Measurements from ENCODE around the gene SIL1. TPM values are rescaled to one million over a fixed set of nuclear protein-coding genes. Genes with fewer than 3 reads are reported as not detected.
"Not testable (repeated sequence)": the region's sequence is repeated elsewhere in the genome, so short reads cannot be mapped to it uniquely, and the experiment has no call there.

SIL1 gene
- total and polyA plus RNA-seq, 2 of the 13 experiments (the other 11 are each of a cell fraction or from before 2014, with no cell fraction given) = 26.0 to 30.0 TPM

GRCh38 chr5:139012176-139012575, 186.0 kb downstream of the SIL1 start:
- CTCF ChIA-PET (ENCODE audit: low intra/inter-chr PET ratio, low total read pairs) = no interaction called here

GRCh38 chr5:139011156-139011555, 187.0 kb downstream of the SIL1 start:
- H3K79me2 ChIP-seq (ENCODE audit: insufficient read depth, low read length); H3K27ac ChIP-seq (ENCODE audit: extremely low read length, insufficient read depth, low read length); FAIRE-seq; H4K20me1 ChIP-seq (ENCODE audit: insufficient read depth, low read length); H3K27me3 ChIP-seq (ENCODE audit: control insufficient read depth in 1 of 2, insufficient read depth in 2 of 2, low read length in 2 of 2); H2AFZ ChIP-seq (ENCODE audit: low read length); H3K4me2 ChIP-seq (ENCODE audit: low read depth, low read length); POLR2A ChIA-PET; H3K9me3 ChIP-seq (ENCODE audit: low read length); intact Hi-C loops (cut with micrococcal nuclease; ENCODE audit: unreplicated experiment); H3K36me3 ChIP-seq (replicated peaks in 1 of 2; ENCODE audit: control insufficient read depth in 1 of 2, insufficient read depth in 2 of 2, low read length in 2 of 2); H3K4me3 ChIP-seq (replicated peaks in 1 of 3; ENCODE audit: insufficient read depth in 1 of 3, low read depth in 2 of 3, low read length in 3 of 3); ATAC-seq; DNase-seq (ENCODE audit: low spot score); H3K4me1 ChIP-seq (ENCODE audit: insufficient read depth, low read length); BruUV-seq (replicated peaks); CTCF ChIA-PET (ENCODE audit: low intra/inter-chr PET ratio, low total read pairs); in situ Hi-C loops (cut with HindIII; ENCODE audit: extremely low pct_ligation_motif_present, low pct_unique_long_range_greater_than_20kb); H3K9ac ChIP-seq (ENCODE audit: insufficient read depth, low read depth, low read length): not testable (repeated sequence)
- WGBS (ENCODE audit: low lambda C conversion rate) = 98% methylated on average over 7 of the region's 25 CpGs

More at GRCh38 chr5:139012176-139012575, 186.0 kb downstream of the SIL1 start:
- 96% methylated on average over 4 of the region's 4 CpGs for WGBS (ENCODE audit: low lambda C conversion rate)
- TF ChIP-seq GFI1 (CRISPR knock-in tag; IDR thresholded peaks at IDR 0.05; ENCODE audit: borderline replicate concordance) (no peak), GTF3A (CRISPR knock-in tag; conservative IDR thresholded peaks at IDR 0.05) (peak; percentile 97)
- in situ Hi-C loops (cut with HindIII; ENCODE audit: extremely low pct_ligation_motif_present, low pct_unique_long_range_greater_than_20kb) (no loop called here), intact Hi-C loops (cut with micrococcal nuclease; ENCODE audit: unreplicated experiment) (no loop called here)
- H4K20me1 ChIP-seq (ENCODE audit: insufficient read depth, low read length) = no peaks in the 10 kb centered on the region
- no TSS peak for BruUV-seq (replicated peaks)
- H3K27ac ChIP-seq (ENCODE audit: extremely low read length, insufficient read depth, low read length) = no peak overlapping the region
- no peaks in the 10 kb centered on the region for H3K9me3 ChIP-seq (ENCODE audit: low read length)
- no peak for ATAC-seq
- FAIRE-seq = no peak
- no peak overlapping the region for H3K4me3 ChIP-seq (replicated peaks in 1 of 3; ENCODE audit: insufficient read depth in 1 of 3, low read depth in 2 of 3, low read length in 3 of 3)
- H2AFZ ChIP-seq (ENCODE audit: low read length) = no peak overlapping the region
- no peak overlapping the region for H3K4me2 ChIP-seq (ENCODE audit: low read depth, low read length)
- no peak overlapping the region for H3K9ac ChIP-seq (ENCODE audit: insufficient read depth, low read depth, low read length)
- H3K79me2 ChIP-seq (ENCODE audit: insufficient read depth, low read length) = no peaks in the 10 kb centered on the region
- H3K36me3 ChIP-seq (replicated peaks in 1 of 2; ENCODE audit: control insufficient read depth in 1 of 2, insufficient read depth in 2 of 2, low read length in 2 of 2) = no peaks in the 10 kb centered on the region; a peak in 2 of 5 replicates
- DNase-seq (ENCODE audit: low spot score) = no peak
- POLR2A ChIA-PET = no interaction called here
- no peaks in the 10 kb centered on the region for H3K4me1 ChIP-seq (ENCODE audit: insufficient read depth, low read length)
- no peaks in the 10 kb centered on the region for H3K27me3 ChIP-seq (ENCODE audit: control insufficient read depth in 1 of 2, insufficient read depth in 2 of 2, low read length in 2 of 2)
